ENCODE data around the gene CDC37.

CDC37 gene

GRCh38 chr19:10428996-10429381 is 25.6 kb upstream of the CDC37 start:
- TF ChIP-seq MYC (IDR thresholded peaks at IDR 0.05; ENCODE audit: low read depth, low read length) (no peak), CTCF (IDR thresholded peaks at IDR 0.05; ENCODE audit: low read depth, low read length) (no peak), MAX (IDR thresholded peaks at IDR 0.05; ENCODE audit: low read depth, low read length) (no peak), POLR2A (IDR thresholded peaks at IDR 0.05; ENCODE audit: extremely low read depth, insufficient read length) (no peak)
- H3K4me3 ChIP-seq (ENCODE audit: low read depth, low read length): no peak overlapping the region
- DNase-seq (ENCODE audit: low read depth): no peak

GRCh38 chr19:10427169-10427568 is 23.8 kb upstream of the CDC37 start:
- no peak for TF ChIP-seq MYC (IDR thresholded peaks at IDR 0.05; ENCODE audit: low read depth, low read length)
- TF ChIP-seq CTCF (IDR thresholded peaks at IDR 0.05; ENCODE audit: low read depth, low read length): no peak
- TF ChIP-seq POLR2A (IDR thresholded peaks at IDR 0.05; ENCODE audit: extremely low read depth, insufficient read length): no peak
- no peak for TF ChIP-seq MAX (IDR thresholded peaks at IDR 0.05; ENCODE audit: low read depth, low read length)
- no peak overlapping the region for H3K4me3 ChIP-seq (ENCODE audit: low read depth, low read length)
- DNase-seq (ENCODE audit: low read depth): peak; percentile 27

- TF ChIP-seq MYC (IDR thresholded peaks at IDR 0.05; ENCODE audit: low read depth, low read length) (no peak), CTCF (IDR thresholded peaks at IDR 0.05; ENCODE audit: low read depth, low read length) (peak; percentile 98)
Measured at GRCh38 chr19:10424011-10424637, 20.8 kb upstream of the CDC37 start.

GRCh38 chr19:10422846-10423245 is 19.5 kb upstream of the CDC37 start:
- DNase-seq (ENCODE audit: low read depth): peak; percentile 40
- TF ChIP-seq MAX (IDR thresholded peaks at IDR 0.05; ENCODE audit: low read depth, low read length) (no peak), CTCF (IDR thresholded peaks at IDR 0.05; ENCODE audit: low read depth, low read length) (no peak), POLR2A (IDR thresholded peaks at IDR 0.05; ENCODE audit: extremely low read depth, insufficient read length) (no peak), MYC (IDR thresholded peaks at IDR 0.05; ENCODE audit: low read depth, low read length) (no peak)
- H3K4me3 ChIP-seq (ENCODE audit: low read depth, low read length): no peak overlapping the region

More at GRCh38 chr19:10424011-10424637, 20.8 kb upstream of the CDC37 start:
- DNase-seq (ENCODE audit: low read depth): peak; percentile 94
- H3K4me3 ChIP-seq (ENCODE audit: low read depth, low read length): peak overlapping the region; percentile 35

GRCh38 chr19:10422046-10422461 is 18.7 kb upstream of the CDC37 start:
- DNase-seq (ENCODE audit: low read depth): peak; percentile 77
- TF ChIP-seq CTCF (IDR thresholded peaks at IDR 0.05; ENCODE audit: low read depth, low read length) (no peak), MAX (IDR thresholded peaks at IDR 0.05; ENCODE audit: low read depth, low read length) (no peak), MYC (IDR thresholded peaks at IDR 0.05; ENCODE audit: low read depth, low read length) (no peak), POLR2A (IDR thresholded peaks at IDR 0.05; ENCODE audit: extremely low read depth, insufficient read length) (no peak)
- peak overlapping the region; percentile 62 for H3K4me3 ChIP-seq (ENCODE audit: low read depth, low read length)

Data from NB4 (cell line).